Measurements from ENCODE around the gene PSME4. TPM values are rescaled to one million over a fixed set of nuclear protein-coding genes. Genes with fewer than 3 reads are reported as not detected.

PSME4 gene
- total RNA-seq, 2 experiments from 2014 or later: 51.7 to 54.4 TPM

- Mint-ChIP-seq H3K4me1 (ENCODE audit: low read depth) (peaks cover 17% of the 10 kb centered on the region), H3K36me3 (ENCODE audit: low read depth) (peaks cover 8% of the 10 kb centered on the region), H3K27me3 (no peaks in the 10 kb centered on the region), H3K4me3 (no peak overlapping the region), H3K27ac (peak overlapping the region; percentile 14), H3K9me3 (no peaks in the 10 kb centered on the region)
- TF ChIP-seq, protein P1, sequence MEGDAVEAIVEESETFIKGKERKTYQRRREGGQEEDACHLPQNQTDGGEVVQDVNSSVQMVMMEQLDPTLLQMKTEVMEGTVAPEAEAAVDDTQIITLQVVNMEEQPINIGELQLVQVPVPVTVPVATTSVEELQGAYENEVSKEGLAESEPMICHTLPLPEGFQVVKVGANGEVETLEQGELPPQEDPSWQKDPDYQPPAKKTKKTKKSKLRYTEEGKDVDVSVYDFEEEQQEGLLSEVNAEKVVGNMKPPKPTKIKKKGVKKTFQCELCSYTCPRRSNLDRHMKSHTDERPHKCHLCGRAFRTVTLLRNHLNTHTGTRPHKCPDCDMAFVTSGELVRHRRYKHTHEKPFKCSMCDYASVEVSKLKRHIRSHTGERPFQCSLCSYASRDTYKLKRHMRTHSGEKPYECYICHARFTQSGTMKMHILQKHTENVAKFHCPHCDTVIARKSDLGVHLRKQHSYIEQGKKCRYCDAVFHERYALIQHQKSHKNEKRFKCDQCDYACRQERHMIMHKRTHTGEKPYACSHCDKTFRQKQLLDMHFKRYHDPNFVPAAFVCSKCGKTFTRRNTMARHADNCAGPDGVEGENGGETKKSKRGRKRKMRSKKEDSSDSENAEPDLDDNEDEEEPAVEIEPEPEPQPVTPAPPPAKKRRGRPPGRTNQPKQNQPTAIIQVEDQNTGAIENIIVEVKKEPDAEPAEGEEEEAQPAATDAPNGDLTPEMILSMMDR (IDR thresholded peaks at IDR 0.05): no peak
- DNase-seq: no peak
- intact Hi-C loops (cut with micrococcal nuclease): no loop called here
- ChIA-PET POLR2A (no interaction called here), CTCF (no interaction called here)
- peak; percentile 55 for ATAC-seq
Observed at GRCh38 chr2:53987336-53987921, 16.6 kb upstream of the PSME4 start.

DNA sequence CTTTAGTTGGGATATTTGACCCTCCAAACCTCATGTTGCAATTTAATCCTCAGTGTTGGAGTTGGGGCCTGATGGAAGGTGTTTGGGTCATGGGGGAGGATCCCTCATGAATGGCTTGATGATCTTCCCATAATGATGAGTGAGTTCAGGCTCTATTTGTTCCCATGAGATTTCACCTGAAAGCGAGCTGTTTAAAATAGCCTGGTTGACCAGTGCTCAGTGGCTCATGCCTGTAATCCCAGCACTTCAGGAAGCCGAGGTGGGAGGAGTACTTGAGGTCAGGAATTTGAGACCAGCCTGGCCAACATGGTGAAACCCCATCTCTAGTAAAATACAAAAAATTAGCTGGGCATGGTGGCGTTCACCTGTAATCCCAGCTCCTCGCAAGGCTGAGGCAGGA is 14.9 kb upstream of the PSME4 start:
- Mint-ChIP-seq H3K27ac (no peak overlapping the region), H3K4me1 (ENCODE audit: low read depth) (peaks cover 23% of the 10 kb centered on the region), H3K36me3 (ENCODE audit: low read depth) (peaks cover 9% of the 10 kb centered on the region), H3K4me3 (no peak overlapping the region), H3K9me3 (peaks cover 3% of the 10 kb centered on the region), H3K27me3 (no peaks in the 10 kb centered on the region)
- intact Hi-C loops (cut with micrococcal nuclease): no loop called here
- DNase-seq: no peak
- TF ChIP-seq, protein P1 (IDR thresholded peaks at IDR 0.05): no peak
- ChIA-PET POLR2A (interaction anchor here (0.6 to 1.6 kb wide), 2 partner anchors 13 to 14 kb away, joined by 3 to 5 read pairs; partner anchors contain the start of gene PSME4), CTCF (no interaction called here)
- ATAC-seq: no peak

DNA sequence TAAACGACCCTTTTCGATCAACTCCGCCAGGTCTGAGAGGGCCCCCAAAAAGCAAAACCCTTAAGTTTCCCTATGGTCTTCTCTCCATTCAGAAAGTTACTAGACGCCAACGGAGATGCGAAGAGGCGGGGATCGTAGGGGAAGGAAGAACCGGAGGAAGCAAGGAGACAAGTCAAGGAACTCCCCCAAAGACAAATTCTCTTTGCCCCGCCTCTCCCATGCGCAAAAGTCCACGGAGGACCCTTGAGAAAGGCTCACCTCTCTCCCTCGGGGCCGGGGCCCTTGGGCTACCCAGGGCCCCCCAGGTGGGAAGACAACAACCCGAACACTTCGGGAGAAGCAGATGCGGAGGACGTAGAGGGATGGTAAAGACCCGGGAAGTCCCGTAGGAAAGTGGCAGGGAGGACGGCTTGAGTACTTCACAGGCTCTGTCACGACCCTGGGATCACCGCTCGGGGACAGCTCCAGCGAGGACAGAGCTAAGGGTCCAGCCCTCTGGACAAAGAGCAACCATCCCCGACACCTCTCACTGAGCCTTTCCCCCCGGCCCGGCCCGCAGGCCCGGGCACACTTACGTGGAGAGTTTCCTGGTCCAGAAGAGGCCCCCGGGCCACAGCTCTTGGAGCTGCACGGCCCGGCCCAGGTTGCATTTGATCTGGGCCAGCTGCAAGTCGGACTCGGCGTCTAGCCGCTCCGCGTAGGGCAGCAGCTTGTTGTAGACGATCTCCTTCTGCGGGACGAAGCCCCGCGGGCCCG is 647 bp downstream of the PSME4 start:
- peak; percentile 37 for DNase-seq
- Mint-ChIP-seq H3K4me3 (peak overlapping the region; percentile 91), H3K36me3 (ENCODE audit: low read depth) (peaks cover 17% of the 10 kb centered on the region), H3K27ac (peak overlapping the region; percentile 81), H3K4me1 (ENCODE audit: low read depth) (peaks cover 42% of the 10 kb centered on the region), H3K9me3 (no peaks in the 10 kb centered on the region), H3K27me3 (no peaks in the 10 kb centered on the region)
- intact Hi-C loops (cut with micrococcal nuclease): no loop called here
- ChIA-PET CTCF (interaction anchor here (0.6 kb wide), 1 partner anchor 26 kb away, joined by 4 read pairs; no protein-coding TSS in a partner anchor), POLR2A (interaction anchor here (0.6 to 3.1 kb wide), 12 partner anchors 13 to 183 kb away, joined by 3 to 15 read pairs (median 4); partner anchors contain the start of genes ACYP2 and ERLEC1)
- TF ChIP-seq, protein P1 (IDR thresholded peaks at IDR 0.05): no peak
- ATAC-seq: peak; percentile 25

DNA sequence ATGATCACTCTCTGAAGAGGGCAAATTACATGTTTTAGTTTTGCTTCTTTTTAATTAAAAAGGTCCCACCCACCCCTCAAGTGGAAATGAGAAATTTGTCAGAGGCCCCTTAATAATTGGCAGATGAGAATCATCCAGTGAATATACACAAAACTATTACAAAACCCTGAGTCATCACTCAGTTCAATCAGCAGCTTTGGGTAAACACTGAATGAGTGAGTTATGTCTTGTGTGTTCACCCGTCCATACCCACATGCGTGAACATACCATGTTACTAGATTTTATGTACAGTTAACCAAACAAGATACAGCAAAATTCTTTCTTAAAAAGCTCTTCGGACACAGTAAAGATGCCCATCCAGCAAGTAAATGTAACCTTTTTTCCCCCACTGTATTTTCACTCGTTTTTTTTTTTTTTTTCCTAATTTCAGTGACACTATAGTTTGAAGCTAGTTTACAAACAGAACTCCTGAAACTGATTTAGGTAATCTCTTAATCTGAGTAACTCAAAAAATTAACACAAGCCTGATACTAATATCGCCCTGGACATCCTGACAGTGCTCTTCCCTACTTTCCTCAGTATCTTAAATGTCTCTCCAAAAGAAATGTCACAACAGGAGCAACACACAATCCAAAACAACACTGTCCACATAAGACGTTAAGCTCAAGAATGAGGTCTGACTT is 1.4 kb downstream of the PSME4 start:
- ATAC-seq (peak; percentile 36), DNase-seq (peak; percentile 23)
- Mint-ChIP-seq H3K9me3 (no peaks in the 10 kb centered on the region), H3K4me1 (ENCODE audit: low read depth) (peaks cover 49% of the 10 kb centered on the region), H3K27me3 (no peaks in the 10 kb centered on the region), H3K4me3 (peak overlapping the region; percentile 91), H3K27ac (peak overlapping the region; percentile 81), H3K36me3 (ENCODE audit: low read depth) (peaks cover 13% of the 10 kb centered on the region)
- intact Hi-C loops (cut with micrococcal nuclease): no loop called here
- TF ChIP-seq, protein P1 (IDR thresholded peaks at IDR 0.05): no peak
- ChIA-PET CTCF (interaction anchor here (0.6 kb wide), 1 partner anchor 25 kb away, joined by 4 read pairs; no protein-coding TSS in a partner anchor), POLR2A (interaction anchor here (0.8 to 2.2 kb wide), 7 partner anchors 16 to 202 kb away, joined by 3 to 15 read pairs (median 3); partner anchors contain the start of gene CHAC2)
